GM23248 (cell line): ENCODE data around the gene MAPK8IP2.

Experiments
- EZH2 ChIP-seq: fragments of 200-600 bp; sonication (generic); IDR thresholded peaks from 2 replicates; pipeline ENCODE4 v1.6.1; 2018; ENCODE audit warnings: antibody characterized with exemption, mild to moderate bottlenecking; ENCODE audit not compliant: insufficient read depth, poor library complexity, severe bottlenecking
- EZH2phosphoT487 ChIP-seq: fragments of 200-600 bp; sonication (generic); IDR thresholded peaks from 2 replicates; pipeline ENCODE4 v1.6.1; 2018; ENCODE audit warnings: antibody characterized with exemption, moderate library complexity, mild to moderate bottlenecking, low read depth; ENCODE audit not compliant: insufficient read depth

DNA sequence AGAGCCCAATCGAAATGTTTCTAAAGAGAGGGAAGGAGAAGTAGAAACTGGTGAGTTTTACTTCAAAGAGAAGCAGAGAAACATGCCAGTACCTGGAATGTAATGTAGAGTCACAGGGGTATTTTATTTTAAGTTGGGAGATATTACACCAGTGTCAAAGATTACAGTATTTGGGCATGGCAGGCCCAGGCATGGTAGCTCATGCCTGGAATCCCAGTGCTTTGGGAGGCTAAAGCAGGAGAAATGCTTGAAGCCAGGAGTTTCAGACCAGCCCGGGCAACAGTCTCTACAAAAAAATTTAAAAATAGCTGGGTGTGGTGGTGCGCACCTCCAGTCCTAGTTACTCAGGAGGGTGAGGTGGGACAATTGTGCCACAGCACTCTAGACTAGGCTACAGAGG, 40.6 kb upstream of the MAPK8IP2 start:
- TF ChIP-seq EZH2 (no peak), EZH2phosphoT487 (no peak)
